SK-N-MC (cell line): ENCODE data around the gene BAD.
"Not testable (repeated sequence)": the region's sequence is repeated elsewhere in the genome, so short reads cannot be mapped to it uniquely, and the experiment has no call there.

ENCODE experiments used
- EZH2 ChIP-seq: fragments of 200-600 bp; sonication (generic); IDR thresholded peaks from one replicate; pipeline ENCODE4 v1.6.1; 2017; ENCODE audit warnings: antibody characterized with exemption
- FOXP2 ChIP-seq: optimal IDR thresholded peaks from 2 replicates; pipeline ENCODE3; 2011; ENCODE audit warnings: mild to moderate bottlenecking, moderate library complexity; ENCODE audit not compliant: insufficient read depth; ENCODE audit errors: extremely low read length, control extremely low read depth
- POLR2AphosphoS5 ChIP-seq: IDR thresholded peaks from 2 replicates; pipeline ENCODE4 v1.6.1; 2012; ENCODE audit warnings: mild to moderate bottlenecking, low read depth, low read length, borderline replicate concordance

- not testable (repeated sequence) for TF ChIP-seq POLR2AphosphoS5, EZH2, FOXP2
Measured at GRCh38 chr11:64323984-64324383, 39.5 kb upstream of the BAD start.
